T-helper 2 cell treated with Interferon-gamma antibody and Interleukin-4, amounts not matched to agents 5 μg/mL and 100 μg/mL, for 36 hours (primary cell): Measurements from ENCODE around the gene RPLP2.
A peak's percentile ranks its signal among the peaks of the same experiment; 100 is the strongest.

Source experiments
- DNase-seq: peaks from one replicate; pipeline ENCODE4 v3.0.0; 2021; ENCODE audit warnings: low spot score
- H3K27ac Mint-ChIP-seq: one replicate; pipeline ENCODE4 v1.8.0; 2021; ENCODE audit warnings: mild to moderate bottlenecking, mixed read lengths
- H3K27me3 Mint-ChIP-seq: one replicate; pipeline ENCODE4 v1.8.0; 2021; ENCODE audit warnings: low read depth, mixed read lengths
- H3K36me3 Mint-ChIP-seq: one replicate; pipeline ENCODE4 v1.8.0; 2021; ENCODE audit warnings: low read depth, mixed read lengths
- H3K4me1 Mint-ChIP-seq: one replicate; pipeline ENCODE4 v1.8.0; 2021; ENCODE audit warnings: low read depth, mixed read lengths
- H3K4me3 Mint-ChIP-seq: one replicate; pipeline ENCODE4 v1.8.0; 2022; ENCODE audit warnings: mild to moderate bottlenecking, moderate library complexity, mixed read lengths
- H3K9me3 Mint-ChIP-seq: one replicate; pipeline ENCODE4 v1.8.0; 2021; ENCODE audit warnings: mixed read lengths

Gene RPLP2

DNA sequence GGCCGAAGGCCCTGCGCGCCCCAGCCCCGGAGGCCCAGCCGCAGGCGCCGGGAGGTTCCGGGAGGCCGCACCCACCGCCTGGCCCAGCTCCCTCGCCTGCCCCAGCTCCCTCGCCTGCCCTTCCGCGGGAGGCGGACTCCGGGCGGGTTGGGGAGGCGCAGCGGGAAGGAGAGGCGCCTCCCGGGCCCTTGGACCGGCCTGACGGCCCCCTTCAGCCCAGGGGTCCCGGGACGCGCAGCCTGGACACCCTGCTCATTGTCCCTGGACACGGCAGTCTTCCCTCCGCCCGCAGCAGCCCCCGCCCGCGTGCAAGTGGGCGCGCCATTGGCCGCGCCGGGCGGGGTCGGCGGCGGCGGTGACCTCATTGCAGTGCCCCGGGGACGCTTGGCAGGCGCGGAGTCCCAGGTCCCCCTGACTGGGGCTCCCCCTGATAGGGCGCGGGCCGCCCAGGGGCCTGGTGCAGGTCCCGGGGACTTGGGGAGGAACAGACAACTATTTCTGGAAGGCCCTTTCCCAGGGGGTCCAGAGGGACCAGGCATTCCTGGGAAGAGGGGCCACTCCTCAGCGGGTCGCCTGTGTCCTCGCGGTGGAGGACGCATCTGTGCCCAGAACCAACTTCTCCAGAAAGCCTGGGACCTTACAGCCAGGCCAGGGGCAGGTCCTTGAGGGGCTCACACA lies 23.5 kb downstream of the RPLP2 start:
- Mint-ChIP-seq H3K27me3 (peaks cover 30% of the 10 kb centered on the region), H3K4me3 (peak overlapping the region; percentile 60), H3K9me3 (no peaks in the 10 kb centered on the region), H3K4me1 (peaks cover 6% of the 10 kb centered on the region), H3K27ac (no peak overlapping the region), H3K36me3 (peaks cover 3% of the 10 kb centered on the region)
- DNase-seq, result peak; percentile 52

DNA sequence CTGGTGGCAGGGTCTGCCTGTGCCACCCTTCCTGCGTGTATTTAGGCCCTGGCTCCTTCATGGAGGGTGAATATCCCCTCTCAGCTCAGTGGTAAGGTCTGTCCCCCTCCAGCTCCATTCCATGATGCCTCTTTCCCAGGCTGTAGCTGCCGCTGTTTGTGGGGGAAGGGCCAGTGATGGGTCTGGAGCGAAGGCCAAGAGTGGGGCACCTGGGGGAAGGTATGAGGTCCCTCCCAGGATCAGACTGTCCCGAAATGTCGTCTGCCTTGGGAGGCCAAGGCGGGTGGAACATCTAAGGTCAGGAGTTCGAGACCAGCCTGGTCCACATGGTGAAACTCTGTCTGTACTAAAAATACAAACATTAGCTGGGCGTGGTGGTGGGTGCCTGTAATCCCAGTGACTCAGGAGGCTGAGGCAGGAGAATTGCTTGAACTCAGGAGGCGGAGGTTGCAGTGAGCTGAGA lies 24.1 kb downstream of the RPLP2 start:
- H3K9me3 Mint-ChIP-seq, result no peaks in the 10 kb centered on the region
- H3K27me3 Mint-ChIP-seq, result peaks cover 24% of the 10 kb centered on the region
- no peak for DNase-seq
- peak overlapping the region; percentile 60 for H3K4me3 Mint-ChIP-seq
- H3K4me1 Mint-ChIP-seq, result peaks cover 4% of the 10 kb centered on the region
- peaks cover 7% of the 10 kb centered on the region for H3K36me3 Mint-ChIP-seq
- H3K27ac Mint-ChIP-seq, result no peak overlapping the region

DNA sequence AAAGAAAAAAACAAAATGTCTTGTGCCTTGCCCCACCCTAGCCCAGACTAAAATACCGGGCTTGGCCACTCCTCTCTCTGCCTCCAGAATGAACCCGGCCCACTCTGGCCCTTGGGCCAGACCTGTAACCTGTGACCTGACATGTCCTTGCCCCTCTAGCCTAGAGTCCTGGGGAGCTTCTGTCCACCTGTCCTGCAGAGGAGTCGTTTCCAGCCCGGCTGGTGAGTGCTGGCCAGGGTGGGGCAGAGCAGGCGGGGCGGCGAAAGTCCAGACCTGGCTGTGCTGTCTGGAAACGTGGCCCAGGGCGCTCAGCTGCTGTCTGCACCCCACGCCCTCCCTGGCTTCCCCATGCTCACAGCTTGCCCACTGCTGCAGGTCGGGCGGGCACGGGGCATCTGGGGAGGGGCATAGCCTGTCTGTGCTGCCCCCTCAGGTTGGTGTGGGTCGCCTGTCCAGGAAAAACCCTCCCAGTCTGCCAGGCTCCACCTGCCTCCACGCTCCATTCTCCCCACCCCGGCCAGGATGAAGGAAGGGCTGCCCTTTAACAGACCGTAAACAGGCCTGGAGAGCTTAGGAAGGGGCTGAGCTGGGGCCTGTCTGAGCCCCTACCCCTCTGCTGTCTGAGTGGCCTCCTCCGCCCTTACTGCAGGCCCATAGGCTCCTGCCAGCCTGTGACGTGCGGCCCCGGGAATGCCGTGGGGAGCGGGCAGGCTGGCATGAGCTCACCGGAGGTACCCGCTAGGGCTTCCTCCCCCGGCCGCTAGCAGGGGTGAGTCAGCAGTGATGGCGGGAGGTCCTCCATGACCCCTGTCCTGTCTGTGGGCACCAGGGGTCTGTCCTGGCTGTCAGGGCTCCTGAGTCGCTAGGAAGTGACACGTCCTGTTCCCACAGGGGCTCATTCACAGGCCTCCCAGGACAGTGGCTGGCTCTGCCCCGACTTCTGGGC lies 24.9 kb downstream of the RPLP2 start:
- Mint-ChIP-seq H3K9me3 (no peaks in the 10 kb centered on the region), H3K27ac (no peak overlapping the region), H3K4me3 (peak overlapping the region; percentile 36), H3K27me3 (peaks cover 16% of the 10 kb centered on the region), H3K4me1 (peaks cover 2% of the 10 kb centered on the region), H3K36me3 (peaks cover 8% of the 10 kb centered on the region)
- no peak for DNase-seq

DNA sequence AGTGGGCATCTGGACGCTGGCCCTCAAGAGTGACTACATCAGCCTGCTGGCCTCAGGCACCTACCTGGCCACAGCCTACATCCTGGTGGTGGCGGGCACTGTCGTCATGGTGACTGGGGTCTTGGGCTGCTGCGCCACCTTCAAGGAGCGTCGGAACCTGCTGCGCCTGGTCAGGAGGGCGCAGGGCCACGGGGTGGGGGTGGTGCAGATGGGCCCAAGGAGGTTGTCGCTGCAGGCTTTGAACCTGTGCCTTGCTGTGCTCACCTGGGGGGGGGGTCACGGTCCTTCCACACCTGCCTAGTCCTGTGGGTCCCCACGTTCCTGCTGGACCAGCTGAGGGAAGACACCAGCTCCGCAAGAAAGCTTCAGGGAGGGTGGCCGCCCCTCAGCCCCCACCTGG lies 26.5 kb downstream of the RPLP2 start:
- Mint-ChIP-seq H3K27me3 (peaks cover 7% of the 10 kb centered on the region), H3K9me3 (no peaks in the 10 kb centered on the region), H3K4me1 (peaks cover 8% of the 10 kb centered on the region), H3K4me3 (no peak overlapping the region), H3K27ac (no peak overlapping the region), H3K36me3 (peaks cover 13% of the 10 kb centered on the region)
- no peak for DNase-seq

DNA sequence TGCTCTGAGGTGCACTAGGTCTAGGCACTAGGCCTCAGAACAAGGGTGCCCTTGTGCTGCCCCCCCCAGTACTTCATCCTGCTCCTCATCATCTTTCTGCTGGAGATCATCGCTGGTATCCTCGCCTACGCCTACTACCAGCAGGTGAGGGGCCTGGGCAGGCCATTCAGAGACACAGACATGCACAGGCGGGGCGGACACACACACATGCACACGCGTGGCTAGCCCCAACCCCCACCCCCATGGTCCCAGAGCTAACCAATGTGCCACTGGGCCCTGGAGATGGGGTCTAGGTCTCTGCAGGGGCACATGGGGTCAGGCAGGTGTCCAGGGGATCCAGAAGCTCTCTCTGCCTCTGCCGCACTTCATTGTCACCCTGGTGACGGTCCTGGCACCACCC lies 26.9 kb downstream of the RPLP2 start:
- Mint-ChIP-seq H3K27ac (no peak overlapping the region), H3K4me3 (no peak overlapping the region), H3K9me3 (no peaks in the 10 kb centered on the region), H3K36me3 (peaks cover 13% of the 10 kb centered on the region), H3K4me1 (peaks cover 8% of the 10 kb centered on the region), H3K27me3 (peaks cover 2% of the 10 kb centered on the region)
- DNase-seq, result no peak

DNA sequence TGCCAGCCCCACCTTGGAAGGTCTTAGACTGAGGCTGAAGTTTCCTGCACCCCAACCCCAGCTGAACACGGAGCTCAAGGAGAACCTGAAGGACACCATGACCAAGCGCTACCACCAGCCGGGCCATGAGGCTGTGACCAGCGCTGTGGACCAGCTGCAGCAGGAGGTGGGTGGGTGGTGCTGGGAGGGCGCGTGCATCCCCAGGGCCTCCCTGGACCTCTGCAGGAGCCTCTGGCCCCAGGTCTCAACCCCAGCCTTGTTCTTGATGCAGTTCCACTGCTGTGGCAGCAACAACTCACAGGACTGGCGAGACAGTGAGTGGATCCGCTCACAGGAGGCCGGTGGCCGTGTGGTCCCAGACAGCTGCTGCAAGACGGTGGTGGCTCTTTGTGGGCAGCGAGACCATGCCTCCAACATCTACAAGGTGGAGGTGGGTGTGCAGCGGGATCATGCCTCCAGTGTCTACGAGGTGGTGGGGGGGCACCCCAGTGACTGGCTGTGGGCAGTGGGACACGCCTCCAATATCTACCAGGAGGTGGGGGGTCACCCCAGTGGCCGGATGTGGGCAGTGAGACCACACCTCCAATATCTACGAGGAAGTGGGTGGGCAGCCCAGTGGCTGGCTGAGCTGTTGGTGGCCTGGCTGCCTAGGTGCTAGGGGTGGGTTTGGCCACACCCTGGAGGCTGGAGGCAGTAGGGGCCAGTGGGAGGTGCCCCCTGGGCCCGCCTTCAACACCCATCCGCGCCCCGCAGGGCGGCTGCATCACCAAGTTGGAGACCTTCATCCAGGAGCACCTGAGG lies 27.6 kb downstream of the RPLP2 start:
- no peak for DNase-seq
- Mint-ChIP-seq H3K9me3 (no peaks in the 10 kb centered on the region), H3K4me3 (no peak overlapping the region), H3K4me1 (peaks cover 8% of the 10 kb centered on the region), H3K36me3 (peaks cover 13% of the 10 kb centered on the region), H3K27ac (no peak overlapping the region), H3K27me3 (no peaks in the 10 kb centered on the region)

DNA sequence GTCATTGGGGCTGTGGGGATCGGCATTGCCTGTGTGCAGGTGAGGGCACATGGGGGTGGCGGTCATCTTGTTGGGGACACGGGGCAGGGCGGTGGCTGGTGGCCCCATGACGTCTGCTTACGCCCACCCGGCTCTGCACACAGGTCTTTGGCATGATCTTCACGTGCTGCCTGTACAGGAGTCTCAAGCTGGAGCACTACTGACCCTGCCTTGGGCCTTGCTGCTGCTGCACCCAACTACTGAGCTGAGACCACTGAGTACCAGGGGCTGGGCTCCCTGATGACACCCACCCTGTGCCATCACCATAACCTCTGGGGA lies 28.2 kb downstream of the RPLP2 start:
- no peak overlapping the region for H3K4me3 Mint-ChIP-seq
- peaks cover 8% of the 10 kb centered on the region for H3K4me1 Mint-ChIP-seq
- H3K9me3 Mint-ChIP-seq, result no peaks in the 10 kb centered on the region
- H3K27ac Mint-ChIP-seq, result no peak overlapping the region
- peaks cover 13% of the 10 kb centered on the region for H3K36me3 Mint-ChIP-seq
- H3K27me3 Mint-ChIP-seq, result no peaks in the 10 kb centered on the region
- DNase-seq, result no peak

DNA sequence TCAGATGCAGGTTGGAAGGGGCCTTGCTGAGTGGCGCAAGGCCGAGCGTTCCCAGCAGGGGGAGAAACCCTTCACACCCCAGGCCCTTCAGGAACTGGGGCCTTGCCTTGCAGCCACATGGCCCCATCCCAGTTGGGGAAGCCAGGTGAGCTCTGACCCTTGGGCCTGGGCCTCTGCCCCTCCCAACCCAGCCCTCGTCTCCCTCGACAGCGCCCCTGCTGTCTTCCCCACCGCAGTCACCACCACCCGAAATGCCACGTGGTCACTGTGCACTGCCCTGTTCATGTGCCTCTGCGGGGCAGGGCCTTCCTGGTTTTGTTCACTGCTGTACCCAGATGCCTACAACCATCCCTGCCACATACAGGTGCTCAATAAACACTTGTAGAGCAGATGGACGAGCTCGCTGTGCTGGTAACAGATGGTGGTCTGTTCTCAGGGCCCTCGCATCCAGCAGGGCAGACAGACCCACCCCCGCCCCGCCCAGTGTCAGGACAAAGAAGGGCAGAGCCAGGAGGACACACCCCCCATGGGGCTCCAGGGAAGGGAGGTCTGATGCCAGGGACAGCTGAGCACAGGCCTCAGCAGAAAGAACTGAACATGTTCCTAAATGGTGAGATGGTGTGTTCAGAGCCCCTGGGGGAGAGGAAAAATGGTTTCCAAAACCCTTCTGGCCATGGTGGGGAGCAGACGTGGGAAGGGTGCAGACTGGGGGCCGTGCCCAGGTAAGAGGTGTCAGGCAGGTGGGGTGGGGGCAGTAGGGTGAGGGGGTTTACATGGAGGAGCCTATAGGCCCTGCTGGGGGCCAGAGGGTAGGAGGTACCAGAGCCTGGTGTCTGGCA lies 28.9 kb downstream of the RPLP2 start:
- DNase-seq, result no peak
- H3K9me3 Mint-ChIP-seq, result no peaks in the 10 kb centered on the region
- no peak overlapping the region for H3K27ac Mint-ChIP-seq
- peaks cover 13% of the 10 kb centered on the region for H3K36me3 Mint-ChIP-seq
- H3K27me3 Mint-ChIP-seq, result no peaks in the 10 kb centered on the region
- peaks cover 9% of the 10 kb centered on the region for H3K4me1 Mint-ChIP-seq
- no peak overlapping the region for H3K4me3 Mint-ChIP-seq

DNA sequence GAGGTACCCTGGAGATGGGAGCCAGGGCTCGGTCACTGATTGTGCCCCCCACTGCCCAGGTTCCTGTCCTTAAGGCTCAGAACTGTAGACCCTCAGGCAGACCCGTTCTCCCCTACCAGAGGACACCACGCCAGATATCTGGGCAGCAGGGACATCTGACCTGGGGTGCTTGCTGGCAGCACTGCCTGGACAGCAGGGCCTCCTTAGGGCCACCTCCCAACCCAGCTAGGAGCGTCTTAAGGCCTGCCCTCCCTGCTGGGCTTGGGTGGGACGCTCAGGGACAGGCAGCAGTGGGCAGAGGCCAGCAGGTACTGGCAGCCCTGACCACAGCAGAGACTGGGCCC lies 29.5 kb downstream of the RPLP2 start:
- Mint-ChIP-seq H3K27me3 (no peaks in the 10 kb centered on the region), H3K4me3 (no peak overlapping the region), H3K27ac (no peak overlapping the region), H3K9me3 (no peaks in the 10 kb centered on the region), H3K36me3 (peaks cover 13% of the 10 kb centered on the region), H3K4me1 (peaks cover 10% of the 10 kb centered on the region)
- DNase-seq, result no peak

DNA sequence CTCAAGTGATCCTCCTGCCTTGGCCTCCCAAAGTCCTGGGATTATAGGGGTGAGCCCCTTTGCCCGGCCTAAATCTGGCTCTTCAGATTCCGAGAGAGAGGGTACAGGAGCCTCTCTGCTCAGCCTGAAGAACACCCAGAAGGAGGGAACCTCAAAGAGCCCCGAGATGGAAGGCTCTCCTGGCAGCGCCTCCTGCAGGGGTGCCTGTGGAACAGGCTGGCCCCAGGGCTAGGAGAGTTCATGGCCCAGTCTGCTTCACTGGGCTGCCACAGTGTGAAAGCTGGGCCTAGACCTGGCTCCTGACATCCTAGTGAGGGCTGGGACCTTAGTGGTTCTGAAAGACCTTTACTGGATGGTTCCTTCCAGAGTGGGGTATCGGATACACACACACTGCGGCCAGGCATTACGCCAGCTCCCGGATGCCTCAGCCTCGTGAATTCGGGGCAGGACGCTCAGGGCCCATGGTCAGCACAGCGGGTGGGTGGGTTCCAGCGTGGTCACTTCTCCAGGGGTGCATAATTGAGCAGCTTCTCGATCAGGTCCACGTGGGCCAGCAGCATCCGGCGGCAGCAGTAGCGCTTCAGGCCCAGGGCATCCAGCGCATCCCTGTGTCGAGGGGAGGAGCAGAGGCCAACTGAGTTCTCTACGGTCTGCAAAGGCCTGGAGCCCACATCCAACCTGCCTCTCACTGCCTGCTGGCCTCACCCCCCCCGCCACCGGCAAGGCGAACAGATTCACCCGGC lies 30.3 kb downstream of the RPLP2 start:
- DNase-seq, result no peak
- Mint-ChIP-seq H3K9me3 (no peaks in the 10 kb centered on the region), H3K4me3 (peak overlapping the region; percentile 90), H3K36me3 (peaks cover 13% of the 10 kb centered on the region), H3K27me3 (no peaks in the 10 kb centered on the region), H3K4me1 (peaks cover 10% of the 10 kb centered on the region), H3K27ac (no peak overlapping the region)

DNA sequence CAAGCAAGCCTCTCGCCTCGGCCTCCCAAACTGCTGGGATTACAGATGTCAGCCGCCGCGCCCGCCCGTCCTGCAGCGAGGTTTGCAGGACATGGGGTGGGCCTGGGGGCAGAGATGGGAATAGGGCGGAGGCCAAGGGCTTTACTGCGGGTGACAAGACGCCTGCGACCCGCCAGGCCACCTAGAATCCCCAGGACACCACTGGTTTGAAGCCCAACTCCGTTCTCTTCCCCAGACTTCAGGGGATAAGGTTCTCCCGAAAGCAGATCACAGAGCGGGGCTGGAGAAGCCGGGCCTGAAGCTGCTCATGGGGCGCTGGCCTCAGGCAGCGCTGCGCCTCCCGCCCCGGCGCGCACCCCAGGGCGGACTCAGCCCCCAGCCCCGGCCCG lies 32.2 kb downstream of the RPLP2 start:
- Mint-ChIP-seq H3K27me3 (no peaks in the 10 kb centered on the region), H3K27ac (peak overlapping the region; percentile 85), H3K4me1 (peaks cover 10% of the 10 kb centered on the region), H3K36me3 (peaks cover 13% of the 10 kb centered on the region), H3K4me3 (peak overlapping the region; percentile 90), H3K9me3 (no peaks in the 10 kb centered on the region)
- no peak for DNase-seq

DNA sequence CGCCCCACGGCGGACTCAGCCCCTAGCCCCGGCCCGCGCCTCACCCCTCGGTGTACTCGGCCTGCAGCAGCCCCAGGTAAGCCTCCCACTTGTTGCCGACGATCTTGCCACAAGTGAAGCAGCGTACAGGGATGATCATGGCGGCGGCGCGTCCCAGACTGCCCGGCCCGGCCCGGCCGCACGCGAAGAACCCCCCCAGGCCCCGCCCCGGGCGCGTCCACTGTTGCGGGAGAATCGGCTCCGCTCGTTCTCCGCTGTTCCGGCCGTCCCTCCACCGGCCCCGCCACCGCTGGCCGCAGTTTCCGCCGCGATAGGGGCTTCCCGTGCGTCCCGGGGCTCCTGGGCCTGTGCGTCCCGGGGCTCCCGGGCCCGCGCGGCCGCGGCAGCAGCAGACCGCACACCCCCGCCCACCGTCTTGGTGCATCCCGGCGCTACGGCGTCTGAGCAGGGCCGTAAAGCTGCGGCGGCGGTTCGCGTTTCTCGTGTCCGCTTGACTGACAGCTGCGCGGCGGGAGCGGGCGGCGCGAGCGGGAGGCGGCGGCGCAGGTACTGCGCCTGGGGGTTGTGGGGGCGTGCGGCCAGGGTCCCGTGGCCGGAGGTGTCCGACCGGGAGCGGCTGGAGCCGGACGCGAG lies 32.7 kb downstream of the RPLP2 start, which contains the start of the genes POLR2L and TSPAN4:
Gene POLR2L, minus strand, starts transcription at position 160 of the 633 bp plus-strand sequence. Its CDS starts 21 bp downstream, at position 139.
Gene TSPAN4, plus strand, starts transcription at position 483 of the 633 bp plus-strand sequence. CDS start 7,453 bp downstream, outside the sequence.
- H3K4me1 Mint-ChIP-seq, result peaks cover 10% of the 10 kb centered on the region
- peak; percentile 87 for DNase-seq
- no peaks in the 10 kb centered on the region for H3K27me3 Mint-ChIP-seq
- H3K36me3 Mint-ChIP-seq, result peaks cover 11% of the 10 kb centered on the region
- H3K9me3 Mint-ChIP-seq, result no peaks in the 10 kb centered on the region
- H3K27ac Mint-ChIP-seq, result peak within 1 kb of the TSS; percentile 85
- H3K4me3 Mint-ChIP-seq, result peak within 1 kb of the TSS; percentile 90
